MCF 10A (cell line): ENCODE measurements around the gene CRIM1. TPM values are rescaled to one million over a fixed set of nuclear protein-coding genes. Genes with fewer than 3 reads are reported as not detected.
A peak's percentile ranks its signal among the peaks of the same experiment; 100 is the strongest.

ENCODE experiments used
- BruUV-seq: library from RNA; stranded (reverse); fragments of 400-500 nt; replicated peaks from 2 replicates; lab custom pipeline; 2021; lab: Mats Ljungman, UMichigan
- CTCF ChIA-PET: fragments of 300-600 bp; sonication (Branson Sonifier 250); formaldehyde crosslinking; extraction: SDS; loops from one replicate; lab custom pipeline; 2021; ENCODE audit warnings: antibody characterized with exemption, inconsistent platforms; lab: Yijun Ruan, JAX
- POLR2A ChIA-PET: fragments of 300-600, 350-650 bp; sonication (Branson Sonifier 250); formaldehyde crosslinking; extraction: SDS; loops from one replicate; lab custom pipeline; 2020; ENCODE audit warnings: antibody characterized with exemption, inconsistent platforms; lab: Yijun Ruan, JAX
- DNase-seq: peaks from one replicate; pipeline ENCODE4 v3.0.0-alpha.2; 2018; ENCODE audit not compliant: unreplicated experiment
- H3K27ac Mint-ChIP-seq: one replicate; pipeline ENCODE4 v1.8.0; 2022; ENCODE audit warnings: mild to moderate bottlenecking, low read depth, mixed read lengths; ENCODE audit not compliant: unreplicated experiment
- H3K27me3 Mint-ChIP-seq: one replicate; pipeline ENCODE4 v1.8.0; 2022; ENCODE audit warnings: mixed read lengths; ENCODE audit not compliant: insufficient read depth, unreplicated experiment
- H3K36me3 Mint-ChIP-seq: one replicate; pipeline ENCODE4 v1.8.0; 2022; ENCODE audit warnings: mild to moderate bottlenecking, moderate library complexity, mixed read lengths; ENCODE audit not compliant: insufficient read depth, unreplicated experiment
- H3K4me1 Mint-ChIP-seq: one replicate; pipeline ENCODE4 v1.8.0; 2022; ENCODE audit warnings: mixed read lengths; ENCODE audit not compliant: insufficient read depth, unreplicated experiment
- H3K4me3 Mint-ChIP-seq: one replicate; pipeline ENCODE4 v1.8.0; 2022; ENCODE audit warnings: mild to moderate bottlenecking, moderate library complexity, mixed read lengths; ENCODE audit not compliant: unreplicated experiment
- H3K9me3 Mint-ChIP-seq: one replicate; pipeline ENCODE4 v1.8.0; 2022; ENCODE audit warnings: mixed read lengths; ENCODE audit not compliant: unreplicated experiment
- intact Hi-C: fragments of 100-400 bp; cut with micrococcal nuclease; formaldehyde crosslinking; loops from 2 replicates; pipeline ENCODE4 v1.14.1; 2022
- total RNA-seq: library from RNA; stranded (reverse); gene quantifications from 2 replicates; pipeline ENCODE4 v1.2.3, GENCODE V29; 2022
- TF ChIP-seq, protein P1 (sequence below): fragments of 200-600 bp; IDR thresholded peaks from one replicate; pipeline ENCODE4 v1.8.0; 2022; ENCODE audit warnings: antibody characterized with exemption, mild to moderate bottlenecking; ENCODE audit not compliant: unreplicated experiment

Gene CRIM1
- total RNA-seq, 1 experiment from 2014 or later = 185 TPM

- Mint-ChIP-seq H3K27me3 (no peaks in the 10 kb centered on the region), H3K4me1 (peaks cover 37% of the 10 kb centered on the region), H3K27ac (peak overlapping the region; percentile 5), H3K36me3 (no peaks in the 10 kb centered on the region), H3K9me3 (no peaks in the 10 kb centered on the region), H3K4me3 (no peak overlapping the region)
- intact Hi-C loops = no loop called here
- CTCF ChIA-PET = interaction anchor here (0.6 to 5.7 kb wide), 5 partner anchors 10 to 282 kb away, joined by 3 to 32 read pairs (median 6); no protein-coding TSS in a partner anchor
- peak; percentile 59 for DNase-seq
- BruUV-seq = no TSS peak
- TF ChIP-seq, protein P1, sequence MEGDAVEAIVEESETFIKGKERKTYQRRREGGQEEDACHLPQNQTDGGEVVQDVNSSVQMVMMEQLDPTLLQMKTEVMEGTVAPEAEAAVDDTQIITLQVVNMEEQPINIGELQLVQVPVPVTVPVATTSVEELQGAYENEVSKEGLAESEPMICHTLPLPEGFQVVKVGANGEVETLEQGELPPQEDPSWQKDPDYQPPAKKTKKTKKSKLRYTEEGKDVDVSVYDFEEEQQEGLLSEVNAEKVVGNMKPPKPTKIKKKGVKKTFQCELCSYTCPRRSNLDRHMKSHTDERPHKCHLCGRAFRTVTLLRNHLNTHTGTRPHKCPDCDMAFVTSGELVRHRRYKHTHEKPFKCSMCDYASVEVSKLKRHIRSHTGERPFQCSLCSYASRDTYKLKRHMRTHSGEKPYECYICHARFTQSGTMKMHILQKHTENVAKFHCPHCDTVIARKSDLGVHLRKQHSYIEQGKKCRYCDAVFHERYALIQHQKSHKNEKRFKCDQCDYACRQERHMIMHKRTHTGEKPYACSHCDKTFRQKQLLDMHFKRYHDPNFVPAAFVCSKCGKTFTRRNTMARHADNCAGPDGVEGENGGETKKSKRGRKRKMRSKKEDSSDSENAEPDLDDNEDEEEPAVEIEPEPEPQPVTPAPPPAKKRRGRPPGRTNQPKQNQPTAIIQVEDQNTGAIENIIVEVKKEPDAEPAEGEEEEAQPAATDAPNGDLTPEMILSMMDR = no peak
- POLR2A ChIA-PET = interaction anchor here (0.8 to 3.4 kb wide), 12 partner anchors 9 to 98 kb away, joined by 3 to 25 read pairs (median 8); partner anchors contain the start of gene CRIM1
Observed at GRCh38 chr2:36450466-36451196, 95.1 kb downstream of the CRIM1 start.

- no peaks in the 10 kb centered on the region for H3K9me3 Mint-ChIP-seq
- DNase-seq = no peak
- no peak overlapping the region for H3K4me3 Mint-ChIP-seq
- H3K4me1 Mint-ChIP-seq = peaks cover 42% of the 10 kb centered on the region
- intact Hi-C loops = no loop called here
- H3K27me3 Mint-ChIP-seq = no peaks in the 10 kb centered on the region
- CTCF ChIA-PET = interaction anchor here (0.6 to 5.7 kb wide), 4 partner anchors 9 to 281 kb away, joined by 3 to 32 read pairs (median 5); no protein-coding TSS in a partner anchor
- no peaks in the 10 kb centered on the region for H3K36me3 Mint-ChIP-seq
- POLR2A ChIA-PET = interaction anchor here (0.9 to 3.4 kb wide), 11 partner anchors 9 to 99 kb away, joined by 3 to 25 read pairs (median 9); partner anchors contain the start of gene CRIM1
- TF ChIP-seq, protein P1 = no peak
- peak overlapping the region; percentile 5 for H3K27ac Mint-ChIP-seq
- BruUV-seq = no TSS peak
Observed at GRCh38 chr2:36451512-36451911, 95.9 kb downstream of the CRIM1 start.

GRCh38 chr2:36452260-36452659, 96.7 kb downstream of the CRIM1 start:
- BruUV-seq = no TSS peak
- DNase-seq = no peak
- Mint-ChIP-seq H3K27ac (no peak overlapping the region), H3K9me3 (no peaks in the 10 kb centered on the region), H3K4me1 (peaks cover 46% of the 10 kb centered on the region), H3K27me3 (no peaks in the 10 kb centered on the region), H3K36me3 (no peaks in the 10 kb centered on the region), H3K4me3 (no peak overlapping the region)
- ChIA-PET POLR2A (interaction anchor here (0.8 to 3.4 kb wide), 9 partner anchors 8 to 97 kb away, joined by 3 to 25 read pairs (median 9); partner anchors contain the start of gene CRIM1), CTCF (interaction anchor here (0.6 to 5.7 kb wide), 3 partner anchors 8 to 239 kb away, joined by 3 to 32 read pairs (median 7); no protein-coding TSS in a partner anchor)
- TF ChIP-seq, protein P1 = no peak
- intact Hi-C loops = no loop called here

GRCh38 chr2:36453652-36454051, 98.1 kb downstream of the CRIM1 start:
- no peaks in the 10 kb centered on the region for H3K27me3 Mint-ChIP-seq
- peaks cover 46% of the 10 kb centered on the region for H3K4me1 Mint-ChIP-seq
- H3K27ac Mint-ChIP-seq = no peak overlapping the region
- no peak for DNase-seq
- intact Hi-C loops = no loop called here
- TF ChIP-seq, protein P1 = no peak
- CTCF ChIA-PET = no interaction called here
- BruUV-seq = no TSS peak
- H3K4me3 Mint-ChIP-seq = no peak overlapping the region
- H3K9me3 Mint-ChIP-seq = no peaks in the 10 kb centered on the region
- POLR2A ChIA-PET = interaction anchor here (1.0 kb wide), 1 partner anchor 20 kb away, joined by 4 read pairs; no protein-coding TSS in a partner anchor
- H3K36me3 Mint-ChIP-seq = no peaks in the 10 kb centered on the region
